Activated CD4-positive, alpha-beta memory T cell treated with anti-CD3 and anti-CD28 coated beads, Interleukin-2, amount 10 ng/mL, durations not matched to agents 7 days and 5 days (primary cell): ENCODE measurements around the gene AGGF1. TPM values are rescaled to one million over a fixed set of nuclear protein-coding genes. Genes with fewer than 3 reads are reported as not detected.

Experiments used
- CTCF ChIA-PET: fragments of 350-600 bp; sonication (Branson Sonifier 250); formaldehyde crosslinking; loops from one replicate; lab custom pipeline; 2021; ENCODE audit warnings: antibody characterized with exemption, inconsistent platforms; lab: Charles Lee
- POLR2A ChIA-PET: fragments of 350-600 bp; sonication (Branson Sonifier 250); formaldehyde crosslinking; loops from one replicate; lab custom pipeline; 2021; ENCODE audit warnings: antibody characterized with exemption; lab: Charles Lee
- DNase-seq: peaks from one replicate; pipeline ENCODE4 v3.0.0-alpha.2; 2020
- H3K27ac Mint-ChIP-seq: one replicate; pipeline ENCODE4 v1.8.0; 2021; ENCODE audit warnings: mild to moderate bottlenecking, mixed read lengths
- H3K27me3 Mint-ChIP-seq: one replicate; pipeline ENCODE4 v1.8.0; 2021; ENCODE audit warnings: mixed read lengths
- H3K36me3 Mint-ChIP-seq: one replicate; pipeline ENCODE4 v1.8.0; 2021; ENCODE audit warnings: low read depth, mixed read lengths
- H3K4me1 Mint-ChIP-seq: one replicate; pipeline ENCODE4 v1.8.0; 2021; ENCODE audit warnings: mixed read lengths
- H3K4me3 Mint-ChIP-seq: one replicate; pipeline ENCODE4 v1.8.0; 2021; ENCODE audit warnings: mild to moderate bottlenecking, mixed read lengths
- H3K9me3 Mint-ChIP-seq: one replicate; pipeline ENCODE4 v1.8.0; 2021; ENCODE audit warnings: mixed read lengths
- total RNA-seq, 2 experiments: library from RNA; stranded (reverse); gene quantifications; one replicate each; pipeline ENCODE4 v1.2.3, GENCODE V29; 2021

The AGGF1 gene
- total RNA-seq, 2 experiments from 2014 or later, result 26.4 to 28.6 TPM

GRCh38 chr5:77032635-77033034 lies 2.4 kb downstream of the AGGF1 start:
- Mint-ChIP-seq H3K4me3 (peak overlapping the region; percentile 21), H3K27ac (no peak overlapping the region), H3K27me3 (no peaks in the 10 kb centered on the region), H3K4me1 (peaks cover 39% of the 10 kb centered on the region), H3K36me3 (peaks cover 58% of the 10 kb centered on the region), H3K9me3 (peaks cover 19% of the 10 kb centered on the region)
- DNase-seq, result no peak
- ChIA-PET CTCF (interaction anchor here (0.7 to 1.3 kb wide), 2 partner anchors 459 to 1183 kb away, joined by 3 read pairs; partner anchors contain the start of gene WDR41), POLR2A (no interaction called here)

GRCh38 chr5:77033338-77033737 lies 3.1 kb downstream of the AGGF1 start:
- CTCF ChIA-PET, result interaction anchor here (1.3 kb wide), 1 partner anchor 459 kb away, joined by 3 read pairs; the partner anchor contains the start of gene WDR41
- Mint-ChIP-seq H3K36me3 (peaks cover 60% of the 10 kb centered on the region), H3K4me1 (peaks cover 39% of the 10 kb centered on the region), H3K27me3 (no peaks in the 10 kb centered on the region), H3K9me3 (peaks cover 16% of the 10 kb centered on the region), H3K4me3 (no peak overlapping the region), H3K27ac (no peak overlapping the region)
- no peak for DNase-seq
- POLR2A ChIA-PET, result no interaction called here

- Mint-ChIP-seq H3K27me3 (no peaks in the 10 kb centered on the region), H3K9me3 (no peaks in the 10 kb centered on the region), H3K4me1 (peaks cover 27% of the 10 kb centered on the region), H3K27ac (no peak overlapping the region), H3K36me3 (peaks cover 60% of the 10 kb centered on the region), H3K4me3 (no peak overlapping the region)
- no peak for DNase-seq
- POLR2A ChIA-PET, result no interaction called here
- CTCF ChIA-PET, result no interaction called here
Observed at GRCh38 chr5:77035950-77036349, 5.7 kb downstream of the AGGF1 start.

GRCh38 chr5:77046416-77047073 lies 16.3 kb downstream of the AGGF1 start:
- DNase-seq, result no peak
- H3K27ac Mint-ChIP-seq, result no peak overlapping the region
- POLR2A ChIA-PET, result no interaction called here
- H3K4me3 Mint-ChIP-seq, result no peak overlapping the region
- CTCF ChIA-PET, result no interaction called here
- peaks cover 14% of the 10 kb centered on the region for H3K4me1 Mint-ChIP-seq
- no peaks in the 10 kb centered on the region for H3K27me3 Mint-ChIP-seq
- no peaks in the 10 kb centered on the region for H3K9me3 Mint-ChIP-seq
- H3K36me3 Mint-ChIP-seq, result peaks cover 50% of the 10 kb centered on the region

- Mint-ChIP-seq H3K36me3 (peaks cover 61% of the 10 kb centered on the region), H3K27ac (no peak overlapping the region), H3K4me3 (no peak overlapping the region), H3K9me3 (no peaks in the 10 kb centered on the region), H3K4me1 (peaks cover 15% of the 10 kb centered on the region), H3K27me3 (no peaks in the 10 kb centered on the region)
- POLR2A ChIA-PET, result interaction anchor here (1.0 to 1.3 kb wide), 2 partner anchors 13 to 34 kb away, joined by 3 read pairs; partner anchors contain the start of gene AGGF1
- no peak for DNase-seq
- CTCF ChIA-PET, result interaction anchor here (1.1 kb wide), 1 partner anchor 199 kb away, joined by 5 read pairs; no protein-coding TSS in a partner anchor
Observed at GRCh38 chr5:77064040-77064439, 33.8 kb downstream of the AGGF1 start.

- no peak overlapping the region for H3K27ac Mint-ChIP-seq
- no peak for DNase-seq
- peaks cover 15% of the 10 kb centered on the region for H3K4me1 Mint-ChIP-seq
- no peaks in the 10 kb centered on the region for H3K27me3 Mint-ChIP-seq
- CTCF ChIA-PET, result interaction anchor here (0.9 kb wide), 1 partner anchor 11 kb away, joined by 3 read pairs; no protein-coding TSS in a partner anchor
- POLR2A ChIA-PET, result no interaction called here
- H3K4me3 Mint-ChIP-seq, result no peak overlapping the region
- peaks cover 63% of the 10 kb centered on the region for H3K36me3 Mint-ChIP-seq
- no peaks in the 10 kb centered on the region for H3K9me3 Mint-ChIP-seq
Observed at GRCh38 chr5:77065256-77065655, 35.1 kb downstream of the AGGF1 start.

GRCh38 chr5:77066184-77066583 lies 36.0 kb downstream of the AGGF1 start:
- CTCF ChIA-PET, result interaction anchor here (2.5 kb wide), 1 partner anchor 12 kb away, joined by 14 read pairs; no protein-coding TSS in a partner anchor
- Mint-ChIP-seq H3K4me1 (peaks cover 15% of the 10 kb centered on the region), H3K36me3 (peaks cover 57% of the 10 kb centered on the region), H3K27me3 (no peaks in the 10 kb centered on the region), H3K27ac (no peak overlapping the region), H3K9me3 (no peaks in the 10 kb centered on the region), H3K4me3 (no peak overlapping the region)
- no peak for DNase-seq
- POLR2A ChIA-PET, result no interaction called here

GRCh38 chr5:77066823-77067442 lies 36.7 kb downstream of the AGGF1 start:
- H3K27ac Mint-ChIP-seq, result no peak overlapping the region
- H3K9me3 Mint-ChIP-seq, result no peaks in the 10 kb centered on the region
- no peaks in the 10 kb centered on the region for H3K27me3 Mint-ChIP-seq
- peaks cover 49% of the 10 kb centered on the region for H3K36me3 Mint-ChIP-seq
- no peak overlapping the region for H3K4me3 Mint-ChIP-seq
- peaks cover 15% of the 10 kb centered on the region for H3K4me1 Mint-ChIP-seq
- no peak for DNase-seq
- CTCF ChIA-PET, result interaction anchor here (2.5 kb wide), 1 partner anchor 11 kb away, joined by 14 read pairs; no protein-coding TSS in a partner anchor
- POLR2A ChIA-PET, result no interaction called here

- ChIA-PET POLR2A (no interaction called here), CTCF (no interaction called here)
- no peaks in the 10 kb centered on the region for H3K9me3 Mint-ChIP-seq
- no peak for DNase-seq
- H3K27me3 Mint-ChIP-seq, result no peaks in the 10 kb centered on the region
- H3K36me3 Mint-ChIP-seq, result peaks cover 16% of the 10 kb centered on the region
- no peak overlapping the region for H3K27ac Mint-ChIP-seq
- H3K4me1 Mint-ChIP-seq, result peaks cover 5% of the 10 kb centered on the region
- no peak overlapping the region for H3K4me3 Mint-ChIP-seq
Observed at GRCh38 chr5:77073667-77074066, 43.5 kb downstream of the AGGF1 start.

- no peak overlapping the region for H3K27ac Mint-ChIP-seq
- H3K27me3 Mint-ChIP-seq, result no peaks in the 10 kb centered on the region
- peaks cover 7% of the 10 kb centered on the region for H3K36me3 Mint-ChIP-seq
- peaks cover 5% of the 10 kb centered on the region for H3K4me1 Mint-ChIP-seq
- ChIA-PET POLR2A (no interaction called here), CTCF (interaction anchor here (0.8 to 1.2 kb wide), 2 partner anchors 11 to 22 kb away, joined by 3 read pairs; no protein-coding TSS in a partner anchor)
- no peaks in the 10 kb centered on the region for H3K9me3 Mint-ChIP-seq
- H3K4me3 Mint-ChIP-seq, result no peak overlapping the region
- no peak for DNase-seq
Observed at GRCh38 chr5:77074745-77075144, 44.5 kb downstream of the AGGF1 start.

GRCh38 chr5:77076961-77077828 lies 47.0 kb downstream of the AGGF1 start:
- Mint-ChIP-seq H3K36me3 (peaks cover 3% of the 10 kb centered on the region), H3K4me1 (peaks cover 5% of the 10 kb centered on the region), H3K27me3 (no peaks in the 10 kb centered on the region), H3K27ac (no peak overlapping the region), H3K4me3 (peak overlapping the region; percentile 44), H3K9me3 (no peaks in the 10 kb centered on the region)
- ChIA-PET POLR2A (interaction anchor here (0.6 to 1.7 kb wide), 3 partner anchors 10 to 157 kb away, joined by 3 to 5 read pairs (median 3); partner anchors contain the start of gene ZBED3), CTCF (interaction anchor here (0.7 to 3.4 kb wide), 21 partner anchors 8 to 416 kb away, joined by 3 to 38 read pairs (median 5); partner anchors contain the start of genes AGGF1, WDR41 and ZBED3)
- peak; percentile 59 for DNase-seq

- no peak for DNase-seq
- no peak overlapping the region for H3K27ac Mint-ChIP-seq
- H3K9me3 Mint-ChIP-seq, result no peaks in the 10 kb centered on the region
- peaks cover 3% of the 10 kb centered on the region for H3K36me3 Mint-ChIP-seq
- ChIA-PET CTCF (interaction anchor here (1.0 to 3.4 kb wide), 16 partner anchors 8 to 415 kb away, joined by 3 to 38 read pairs (median 6); partner anchors contain the start of genes AGGF1, WDR41 and ZBED3), POLR2A (interaction anchor here (1.7 kb wide), 1 partner anchor 9 kb away, joined by 5 read pairs; the partner anchor contains the start of gene ZBED3)
- peak overlapping the region; percentile 44 for H3K4me3 Mint-ChIP-seq
- H3K4me1 Mint-ChIP-seq, result peaks cover 5% of the 10 kb centered on the region
- no peaks in the 10 kb centered on the region for H3K27me3 Mint-ChIP-seq
Observed at GRCh38 chr5:77077829-77078176, 47.6 kb downstream of the AGGF1 start.
